Measurements from ENCODE around the gene EIF4A3. TPM values are rescaled to one million over a fixed set of nuclear protein-coding genes. Genes with fewer than 3 reads are reported as not detected.
A peak's percentile ranks its signal among the peaks of the same experiment; 100 is the strongest.

Gene EIF4A3
- total RNA-seq, 1 donor from 2014 or later = 90.1 TPM

DNA sequence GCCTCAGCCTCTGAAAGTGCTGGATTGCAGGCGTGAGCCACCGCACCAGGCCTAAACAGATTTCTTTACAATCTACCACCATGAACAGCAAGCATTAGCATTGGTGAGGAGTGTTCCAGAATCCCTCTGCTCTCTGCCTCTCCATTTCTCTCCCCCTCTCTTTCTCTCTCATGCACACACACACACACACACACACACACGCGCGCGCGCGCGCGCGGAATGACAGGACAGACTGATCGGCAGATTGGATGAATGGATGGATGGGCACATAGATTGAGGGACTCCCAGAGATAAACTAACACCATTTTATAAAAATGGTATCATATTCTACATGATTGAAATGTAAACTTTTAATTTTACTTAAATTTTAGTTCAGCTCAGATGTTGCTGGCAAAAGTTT is 26.2 kb upstream of the EIF4A3 start:
- no peaks in the 10 kb centered on the region for H3K27me3 ChIP-seq
- H3K36me3 ChIP-seq = no peaks in the 10 kb centered on the region
- H3K9me3 ChIP-seq = no peaks in the 10 kb centered on the region
- no peaks in the 10 kb centered on the region for H3K4me1 ChIP-seq
- H3K4me3 ChIP-seq = no peak overlapping the region
- no peak overlapping the region for H3K27ac ChIP-seq
- no peak for DNase-seq (ENCODE audit: extremely low spot score in 2 of 2)
- no peak for TF ChIP-seq POLR2A (IDR thresholded peaks at IDR 0.05)
- TF ChIP-seq POLR2AphosphoS5 (IDR thresholded peaks at IDR 0.05; ENCODE audit: insufficient read depth in 1 of 2, low read depth in 1 of 2) = no peak
- TF ChIP-seq, protein P1, sequence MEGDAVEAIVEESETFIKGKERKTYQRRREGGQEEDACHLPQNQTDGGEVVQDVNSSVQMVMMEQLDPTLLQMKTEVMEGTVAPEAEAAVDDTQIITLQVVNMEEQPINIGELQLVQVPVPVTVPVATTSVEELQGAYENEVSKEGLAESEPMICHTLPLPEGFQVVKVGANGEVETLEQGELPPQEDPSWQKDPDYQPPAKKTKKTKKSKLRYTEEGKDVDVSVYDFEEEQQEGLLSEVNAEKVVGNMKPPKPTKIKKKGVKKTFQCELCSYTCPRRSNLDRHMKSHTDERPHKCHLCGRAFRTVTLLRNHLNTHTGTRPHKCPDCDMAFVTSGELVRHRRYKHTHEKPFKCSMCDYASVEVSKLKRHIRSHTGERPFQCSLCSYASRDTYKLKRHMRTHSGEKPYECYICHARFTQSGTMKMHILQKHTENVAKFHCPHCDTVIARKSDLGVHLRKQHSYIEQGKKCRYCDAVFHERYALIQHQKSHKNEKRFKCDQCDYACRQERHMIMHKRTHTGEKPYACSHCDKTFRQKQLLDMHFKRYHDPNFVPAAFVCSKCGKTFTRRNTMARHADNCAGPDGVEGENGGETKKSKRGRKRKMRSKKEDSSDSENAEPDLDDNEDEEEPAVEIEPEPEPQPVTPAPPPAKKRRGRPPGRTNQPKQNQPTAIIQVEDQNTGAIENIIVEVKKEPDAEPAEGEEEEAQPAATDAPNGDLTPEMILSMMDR (IDR thresholded peaks at IDR 0.05) = no peak
- intact Hi-C loops (cut with DNase I) = no loop called here

GRCh38 chr17:80171681-80172080 is 24.8 kb upstream of the EIF4A3 start:
- Histone ChIP-seq H3K27ac (no peak overlapping the region), H3K9me3 (no peaks in the 10 kb centered on the region), H3K27me3 (no peaks in the 10 kb centered on the region), H3K4me3 (no peak overlapping the region), H3K36me3 (no peaks in the 10 kb centered on the region), H3K4me1 (no peaks in the 10 kb centered on the region)
- intact Hi-C loops (cut with DNase I) = no loop called here
- TF ChIP-seq POLR2A (IDR thresholded peaks at IDR 0.05) (no peak), POLR2AphosphoS5 (IDR thresholded peaks at IDR 0.05; ENCODE audit: insufficient read depth in 1 of 2, low read depth in 1 of 2) (no peak)
- TF ChIP-seq, protein P1 (IDR thresholded peaks at IDR 0.05) = no peak
- DNase-seq (ENCODE audit: extremely low spot score in 2 of 2) = no peak

GRCh38 chr17:80169784-80170500 is 23.0 kb upstream of the EIF4A3 start, which contains the start of gene CARD14:
Gene CARD14, plus strand, starts transcription at chr17:80170030. Its CDS starts 11,409 bp downstream, at chr17:80181439.
- H3K27ac ChIP-seq = peak within 1 kb of the TSS; percentile 13
- H3K36me3 ChIP-seq = no peaks in the 10 kb centered on the region
- no peaks in the 10 kb centered on the region for H3K4me1 ChIP-seq
- H3K4me3 ChIP-seq = peak within 1 kb of the TSS in 1 of 2 donors; percentile 30
- TF ChIP-seq POLR2AphosphoS5 (IDR thresholded peaks at IDR 0.05; ENCODE audit: insufficient read depth in 1 of 2, low read depth in 1 of 2) (peak; percentile 58 to 72), POLR2A (IDR thresholded peaks at IDR 0.05) (peak in 1 of 2 donors; percentile 7)
- TF ChIP-seq, protein P1 (IDR thresholded peaks at IDR 0.05) = no peak
- H3K9me3 ChIP-seq = no peaks in the 10 kb centered on the region
- no peaks in the 10 kb centered on the region for H3K27me3 ChIP-seq
- no peak for DNase-seq (ENCODE audit: extremely low spot score in 2 of 2)
- intact Hi-C loops (cut with DNase I) = no loop called here

DNA sequence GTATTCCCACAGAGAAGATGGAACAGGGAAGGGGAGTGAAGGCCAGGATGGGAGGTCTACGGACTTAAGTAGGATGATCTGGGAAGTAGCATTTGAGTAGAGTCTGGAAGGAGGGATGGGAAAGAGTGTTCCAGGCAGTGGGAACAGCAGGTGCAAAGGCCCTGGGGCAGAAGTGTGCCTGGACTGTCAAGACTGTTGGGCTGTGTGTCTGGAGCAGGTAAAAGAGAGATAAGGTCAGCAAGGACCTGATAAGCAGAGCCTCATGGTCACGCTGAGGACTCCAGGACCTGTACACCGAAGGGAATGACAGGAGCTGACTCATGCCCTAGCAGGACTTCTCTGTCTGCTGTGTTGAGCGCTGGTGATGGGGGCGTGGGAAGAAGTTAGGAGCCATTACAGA is 22.2 kb upstream of the EIF4A3 start:
- H3K27ac ChIP-seq = no peak overlapping the region
- H3K27me3 ChIP-seq = no peaks in the 10 kb centered on the region
- H3K4me3 ChIP-seq = no peak overlapping the region
- intact Hi-C loops (cut with DNase I) = no loop called here
- no peak for TF ChIP-seq POLR2AphosphoS5 (IDR thresholded peaks at IDR 0.05; ENCODE audit: insufficient read depth in 1 of 2, low read depth in 1 of 2)
- TF ChIP-seq, protein P1 (IDR thresholded peaks at IDR 0.05) = no peak
- TF ChIP-seq POLR2A (IDR thresholded peaks at IDR 0.05) = no peak
- DNase-seq (ENCODE audit: extremely low spot score in 2 of 2) = no peak
- no peaks in the 10 kb centered on the region for H3K36me3 ChIP-seq
- H3K4me1 ChIP-seq = no peaks in the 10 kb centered on the region
- H3K9me3 ChIP-seq = no peaks in the 10 kb centered on the region

DNA sequence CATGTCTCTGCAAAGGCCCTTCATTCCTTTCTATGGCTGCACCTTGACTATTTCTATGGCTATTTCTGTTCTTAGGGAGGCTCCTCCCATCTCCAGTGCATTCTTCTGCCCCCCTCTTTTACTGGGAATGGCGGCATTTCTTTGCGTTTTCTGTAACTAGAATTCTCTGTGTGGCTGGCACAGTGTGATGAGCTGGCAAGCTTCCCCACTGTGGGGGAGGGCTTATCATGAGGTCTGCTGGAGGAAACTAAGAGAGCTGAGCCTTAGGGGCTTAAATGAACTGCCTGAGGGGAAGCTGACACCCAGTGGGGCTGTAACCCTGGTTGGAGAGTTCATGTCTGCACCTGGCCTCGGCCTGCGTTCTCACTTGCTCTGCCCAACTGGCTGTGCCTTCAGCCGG is 21.4 kb upstream of the EIF4A3 start:
- H3K4me1 ChIP-seq = no peaks in the 10 kb centered on the region
- no peaks in the 10 kb centered on the region for H3K9me3 ChIP-seq
- H3K36me3 ChIP-seq = no peaks in the 10 kb centered on the region
- no peak overlapping the region for H3K4me3 ChIP-seq
- no peak for DNase-seq (ENCODE audit: extremely low spot score in 2 of 2)
- intact Hi-C loops (cut with DNase I) = no loop called here
- no peaks in the 10 kb centered on the region for H3K27me3 ChIP-seq
- no peak overlapping the region for H3K27ac ChIP-seq
- no peak for TF ChIP-seq POLR2AphosphoS5 (IDR thresholded peaks at IDR 0.05; ENCODE audit: insufficient read depth in 1 of 2, low read depth in 1 of 2)
- TF ChIP-seq, protein P1 (IDR thresholded peaks at IDR 0.05) = no peak

Measured in vagina (tissue), 2 donors.